K562 (cell line): ENCODE measurements around the gene SYVN1. TPM values are rescaled to one million over a fixed set of nuclear protein-coding genes. Genes with fewer than 3 reads are reported as not detected.

ENCODE experiments used
- BHLHE40 ChIP-seq: IDR thresholded peaks from 2 replicates; pipeline ENCODE4 v1.6.1; 2011; ENCODE audit warnings: low read length, improper control_type of control experiment
- CBFB ChIP-seq: sonication (generic); formaldehyde crosslinking; IDR thresholded peaks from 2 replicates; pipeline ENCODE4 v1.4.0; 2020; ENCODE audit warnings: mild to moderate bottlenecking, missing genetic modification reagents
- CBX8 ChIP-seq: fragments of 200-600 bp; sonication (generic); IDR thresholded peaks from 2 replicates; pipeline ENCODE4 v1.6.1; 2012; ENCODE audit warnings: borderline replicate concordance, mixed run types, low read depth, mild to moderate bottlenecking, moderate library complexity, mixed read lengths, low read length, control low read depth, inconsistent platforms; ENCODE audit not compliant: poor library complexity, severe bottlenecking; ENCODE audit errors: extremely low read depth
- HLTF ChIP-seq: fragments of 450-650 bp; IDR thresholded peaks from 2 replicates; pipeline ENCODE4 v1.6.1; 2016
- POLR3G ChIP-seq: IDR thresholded peaks from 2 replicates; pipeline ENCODE4 v1.6.1; 2011; ENCODE audit not compliant: insufficient read length, insufficient replicate concordance; ENCODE audit errors: extremely low read depth
- RBM39 ChIP-seq: fragments of 200-400 bp; formaldehyde crosslinking; optimal IDR thresholded peaks from 2 replicates; pipeline ENCODE3; 2018; ENCODE audit warnings: low read depth, low read length
- SMARCA4 ChIP-seq: fragments of 450-650 bp; IDR thresholded peaks from 2 replicates; pipeline ENCODE4 v1.6.1; 2016
- SMC3 ChIP-seq: conservative IDR thresholded peaks from 2 replicates; pipeline ENCODE4 v1.6.1; 2011; ENCODE audit warnings: low read depth, low read length, improper control_type of control experiment; ENCODE audit not compliant: insufficient read depth
- SRSF9 ChIP-seq: fragments of 200-400 bp; formaldehyde crosslinking; IDR thresholded peaks from 2 replicates; pipeline ENCODE4 v1.6.1; 2017; ENCODE audit warnings: low read depth, low read length, borderline replicate concordance
- TAF1 ChIP-seq: IDR thresholded peaks from 2 replicates; pipeline ENCODE4 v1.6.1; 2011; ENCODE audit warnings: mild to moderate bottlenecking, low read length, moderate library complexity; ENCODE audit not compliant: insufficient read depth, control insufficient read depth, severe bottlenecking; ENCODE audit errors: extremely low read depth
- ZEB2 ChIP-seq: fragments of 450-650 bp; IDR thresholded peaks from 2 replicates; pipeline ENCODE4 v1.6.1; 2016
- ZNF184 ChIP-seq: sonication (generic); formaldehyde crosslinking; IDR thresholded peaks from 2 replicates; pipeline ENCODE4 v1.5.0; 2020; ENCODE audit warnings: missing genetic modification reagents
- ZSCAN32 ChIP-seq: fragments of 450-650 bp; formaldehyde crosslinking; IDR thresholded peaks from 2 replicates; pipeline ENCODE4 v1.4.0; 2020; ENCODE audit warnings: mild to moderate bottlenecking, moderate library complexity
- polyA plus RNA-seq, 8 experiments: library from polyadenylated mRNA; depleted of rRNA in 4 of 8; stranded (reverse) in 5 of 8; unstranded in 3 of 8; fragments of >200 nt; fragmentation: Nextera tagmentation in 2 of 8; fragmentation: Illumina TruSeq in 1 of 8; extraction: Ambion mirVana in 2 of 8; extraction: Trizol in 1 of 8; gene quantifications; 2 replicates each; pipeline versions ENCODE4 v1.2.1 to v1.2.3, GENCODE V29; 2011 to 2014; ENCODE audit warnings: inconsistent platforms in 1 of 8, missing spikeins in 1 of 8
- total RNA-seq, 7 experiments: library from RNA; depleted of rRNA in 6 of 7; stranded (reverse); fragments of >200 nt in 6 of 7; fragmentation: Illumina TruSeq in 2 of 7; extraction: Trizol in 2 of 7; gene quantifications; 2 replicates each; pipeline versions ENCODE4 v1.2.1 to v1.2.3, GENCODE V29; 2011 to 2021; ENCODE audit warnings: low replicate concordance in 1 of 7
- TF ChIP-seq, protein P1 (sequence below): sonication (generic); formaldehyde crosslinking; IDR thresholded peaks from 2 replicates; pipeline ENCODE4 v1.9.0; 2022; ENCODE audit warnings: mild to moderate bottlenecking, missing genetic modification reagents
- TF ChIP-seq, protein P2 (sequence below): sonication (generic); formaldehyde crosslinking; IDR thresholded peaks from 2 replicates; pipeline ENCODE4 v1.8.1; 2023; ENCODE audit warnings: mild to moderate bottlenecking, missing genetic modification reagents
- TF ChIP-seq, protein P3 (sequence below), 2 experiments: fragments of 200-800 bp in 1 of 2; sonication (Bioruptor generic) in 1 of 2; sonication (generic) in 1 of 2; formaldehyde crosslinking in 1 of 2; IDR thresholded peaks in 1 of 2; conservative IDR thresholded peaks in 1 of 2; 2 replicates each; pipeline versions ENCODE4 v1.5.0 to v1.6.1; 2016 to 2020; ENCODE audit warnings: missing compliant biosample characterization in 1 of 2, missing genetic modification characterization in 1 of 2, missing genetic modification reagents in 1 of 2
- TF ChIP-seq, protein P4 (sequence below): fragments of 250-450 bp; sonication (Bioruptor Pico); IDR thresholded peaks from 2 replicates; pipeline ENCODE4 v1.9.0; 2021; ENCODE audit warnings: mild to moderate bottlenecking, inconsistent platforms
- TF ChIP-seq, protein P5 (sequence below): sonication (generic); formaldehyde crosslinking; IDR thresholded peaks from 2 replicates; pipeline ENCODE4 v1.8.1; 2023; ENCODE audit warnings: mild to moderate bottlenecking, missing genetic modification reagents

The SYVN1 gene
- total and polyA plus RNA-seq, 9 of the 15 experiments (the other 6 are each of a cell fraction or from before 2014, with no cell fraction given) = 0.41 to 47.4 (median 9.9) TPM

DNA sequence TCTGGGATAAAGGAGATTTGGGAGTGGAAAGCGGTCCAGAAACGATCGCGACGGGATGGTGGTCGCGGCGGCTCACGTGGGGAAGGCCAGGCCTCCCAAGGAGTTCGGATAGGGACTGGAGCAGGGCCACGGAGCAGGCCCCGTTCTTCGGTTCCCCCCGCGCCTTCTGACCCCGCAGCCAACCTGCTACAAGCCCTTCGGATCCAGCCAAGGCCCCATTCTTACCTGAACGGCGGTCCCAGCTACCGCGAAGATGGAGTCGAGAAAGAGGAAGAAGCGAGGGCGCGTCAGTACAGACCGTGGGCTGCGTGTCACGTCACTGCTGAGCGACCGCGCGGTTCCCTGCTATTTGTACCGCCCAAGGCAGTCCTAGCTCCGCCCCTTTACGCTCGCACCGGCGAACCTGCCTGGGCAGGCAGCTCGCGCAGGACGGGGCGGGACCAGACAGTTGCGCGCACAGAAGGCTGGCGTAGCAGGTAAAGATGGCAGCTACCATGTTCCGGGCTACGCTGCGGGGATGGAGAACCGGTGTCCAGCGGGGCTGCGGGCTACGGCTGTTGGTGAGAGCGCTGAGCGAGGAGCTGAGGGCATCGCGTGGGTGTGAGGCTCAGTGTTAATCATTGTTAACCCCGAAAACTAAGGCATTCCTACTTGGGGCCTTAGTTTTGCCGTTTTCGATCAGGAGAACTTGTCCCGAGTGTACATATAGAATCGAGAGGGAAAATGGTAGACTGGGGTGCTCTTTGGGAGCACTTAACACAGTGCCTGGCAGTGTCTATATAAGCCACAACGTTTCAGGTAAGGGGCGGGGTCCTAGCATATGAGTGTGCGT is 12.2 kb downstream of the SYVN1 start, which contains the start of the genes FAU and MRPL49 (continued):
- no peak for TF ChIP-seq SMC3
- TF ChIP-seq, protein P1, sequence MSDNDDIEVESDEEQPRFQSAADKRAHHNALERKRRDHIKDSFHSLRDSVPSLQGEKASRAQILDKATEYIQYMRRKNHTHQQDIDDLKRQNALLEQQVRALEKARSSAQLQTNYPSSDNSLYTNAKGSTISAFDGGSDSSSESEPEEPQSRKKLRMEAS = peak; percentile 67
- TF ChIP-seq TAF1 = peak; percentile 98
- TF ChIP-seq HLTF = 0 out of 2 replicates have a peak, but pooled peaks have one; percentile 36
- TF ChIP-seq, protein P2, sequence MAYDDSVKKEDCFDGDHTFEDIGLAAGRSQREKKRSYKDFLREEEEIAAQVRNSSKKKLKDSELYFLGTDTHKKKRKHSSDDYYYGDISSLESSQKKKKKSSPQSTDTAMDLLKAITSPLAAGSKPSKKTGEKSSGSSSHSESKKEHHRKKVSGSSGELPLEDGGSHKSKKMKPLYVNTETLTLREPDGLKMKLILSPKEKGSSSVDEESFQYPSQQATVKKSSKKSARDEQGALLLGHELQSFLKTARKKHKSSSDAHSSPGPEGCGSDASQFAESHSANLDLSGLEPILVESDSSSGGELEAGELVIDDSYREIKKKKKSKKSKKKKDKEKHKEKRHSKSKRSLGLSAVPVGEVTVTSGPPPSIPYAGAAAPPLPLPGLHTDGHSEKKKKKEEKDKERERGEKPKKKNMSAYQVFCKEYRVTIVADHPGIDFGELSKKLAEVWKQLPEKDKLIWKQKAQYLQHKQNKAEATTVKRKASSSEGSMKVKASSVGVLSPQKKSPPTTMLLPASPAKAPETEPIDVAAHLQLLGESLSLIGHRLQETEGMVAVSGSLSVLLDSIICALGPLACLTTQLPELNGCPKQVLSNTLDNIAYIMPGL (CRISPR knock-in tag) = 0 out of 2 replicates have a peak, but pooled peaks have one; percentile 5
- no peak for TF ChIP-seq SMARCA4
- TF ChIP-seq ZEB2 = no peak; the same call in 1 of the 2 replicates
- TF ChIP-seq, protein P3, sequence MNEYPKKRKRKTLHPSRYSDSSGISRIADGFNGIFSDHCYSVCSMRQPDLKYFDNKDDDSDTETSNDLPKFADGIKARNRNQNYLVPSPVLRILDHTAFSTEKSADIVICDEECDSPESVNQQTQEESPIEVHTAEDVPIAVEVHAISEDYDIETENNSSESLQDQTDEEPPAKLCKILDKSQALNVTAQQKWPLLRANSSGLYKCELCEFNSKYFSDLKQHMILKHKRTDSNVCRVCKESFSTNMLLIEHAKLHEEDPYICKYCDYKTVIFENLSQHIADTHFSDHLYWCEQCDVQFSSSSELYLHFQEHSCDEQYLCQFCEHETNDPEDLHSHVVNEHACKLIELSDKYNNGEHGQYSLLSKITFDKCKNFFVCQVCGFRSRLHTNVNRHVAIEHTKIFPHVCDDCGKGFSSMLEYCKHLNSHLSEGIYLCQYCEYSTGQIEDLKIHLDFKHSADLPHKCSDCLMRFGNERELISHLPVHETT (CRISPR knock-in tag; conservative IDR thresholded peaks at IDR 0.05 in 1 of 2, IDR thresholded peaks at IDR 0.05 in 1 of 2) = peak in 1 of 2 experiments; percentile 87; a peak in 2 of 4 replicates
- TF ChIP-seq, protein P4, sequence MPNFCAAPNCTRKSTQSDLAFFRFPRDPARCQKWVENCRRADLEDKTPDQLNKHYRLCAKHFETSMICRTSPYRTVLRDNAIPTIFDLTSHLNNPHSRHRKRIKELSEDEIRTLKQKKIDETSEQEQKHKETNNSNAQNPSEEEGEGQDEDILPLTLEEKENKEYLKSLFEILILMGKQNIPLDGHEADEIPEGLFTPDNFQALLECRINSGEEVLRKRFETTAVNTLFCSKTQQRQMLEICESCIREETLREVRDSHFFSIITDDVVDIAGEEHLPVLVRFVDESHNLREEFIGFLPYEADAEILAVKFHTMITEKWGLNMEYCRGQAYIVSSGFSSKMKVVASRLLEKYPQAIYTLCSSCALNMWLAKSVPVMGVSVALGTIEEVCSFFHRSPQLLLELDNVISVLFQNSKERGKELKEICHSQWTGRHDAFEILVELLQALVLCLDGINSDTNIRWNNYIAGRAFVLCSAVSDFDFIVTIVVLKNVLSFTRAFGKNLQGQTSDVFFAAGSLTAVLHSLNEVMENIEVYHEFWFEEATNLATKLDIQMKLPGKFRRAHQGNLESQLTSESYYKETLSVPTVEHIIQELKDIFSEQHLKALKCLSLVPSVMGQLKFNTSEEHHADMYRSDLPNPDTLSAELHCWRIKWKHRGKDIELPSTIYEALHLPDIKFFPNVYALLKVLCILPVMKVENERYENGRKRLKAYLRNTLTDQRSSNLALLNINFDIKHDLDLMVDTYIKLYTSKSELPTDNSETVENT = peak; percentile 81; the same call in 1 of the 2 replicates
- TF ChIP-seq ZSCAN32 = no peak
- no peak for TF ChIP-seq CBX8
- peak; percentile 83 for TF ChIP-seq BHLHE40
- TF ChIP-seq ZNF184 (CRISPR knock-in tag) = no peak
- no peak for TF ChIP-seq RBM39
- TF ChIP-seq CBFB = no peak
- TF ChIP-seq SRSF9 = no peak
- no peak for TF ChIP-seq POLR3G
- TF ChIP-seq, protein P5, sequence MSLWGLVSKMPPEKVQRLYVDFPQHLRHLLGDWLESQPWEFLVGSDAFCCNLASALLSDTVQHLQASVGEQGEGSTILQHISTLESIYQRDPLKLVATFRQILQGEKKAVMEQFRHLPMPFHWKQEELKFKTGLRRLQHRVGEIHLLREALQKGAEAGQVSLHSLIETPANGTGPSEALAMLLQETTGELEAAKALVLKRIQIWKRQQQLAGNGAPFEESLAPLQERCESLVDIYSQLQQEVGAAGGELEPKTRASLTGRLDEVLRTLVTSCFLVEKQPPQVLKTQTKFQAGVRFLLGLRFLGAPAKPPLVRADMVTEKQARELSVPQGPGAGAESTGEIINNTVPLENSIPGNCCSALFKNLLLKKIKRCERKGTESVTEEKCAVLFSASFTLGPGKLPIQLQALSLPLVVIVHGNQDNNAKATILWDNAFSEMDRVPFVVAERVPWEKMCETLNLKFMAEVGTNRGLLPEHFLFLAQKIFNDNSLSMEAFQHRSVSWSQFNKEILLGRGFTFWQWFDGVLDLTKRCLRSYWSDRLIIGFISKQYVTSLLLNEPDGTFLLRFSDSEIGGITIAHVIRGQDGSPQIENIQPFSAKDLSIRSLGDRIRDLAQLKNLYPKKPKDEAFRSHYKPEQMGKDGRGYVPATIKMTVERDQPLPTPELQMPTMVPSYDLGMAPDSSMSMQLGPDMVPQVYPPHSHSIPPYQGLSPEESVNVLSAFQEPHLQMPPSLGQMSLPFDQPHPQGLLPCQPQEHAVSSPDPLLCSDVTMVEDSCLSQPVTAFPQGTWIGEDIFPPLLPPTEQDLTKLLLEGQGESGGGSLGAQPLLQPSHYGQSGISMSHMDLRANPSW (CRISPR knock-in tag) = peak; percentile 90
